Keratinocyte (primary cell): ENCODE measurements around the gene CLK4. TPM values are rescaled to one million over a fixed set of nuclear protein-coding genes. Genes with fewer than 3 reads are reported as not detected.

Experiments
- DNase-seq: peaks from one replicate; pipeline ENCODE4 v3.0.0-alpha.2; 2011; ENCODE audit warnings: low read depth, missing footprints, low spot score
- FAIRE-seq: peaks from 2 replicates; lab custom pipeline; 2011; peaks lifted over from hg19 to GRCh38; lab: Jason Lieb, UNC
- H2AFZ ChIP-seq: 2 replicates; pipeline ENCODE4 v1.6.0; 2012; ENCODE audit warnings: low read length, control low read depth, inconsistent platforms; ENCODE audit not compliant: control insufficient read depth
- H3K27ac ChIP-seq: 2 replicates; pipeline ENCODE4 v1.5.1; 2011; ENCODE audit warnings: low read length; ENCODE audit not compliant: control insufficient read depth, insufficient read depth
- H3K27me3 ChIP-seq: 3 replicates; pipeline ENCODE4 v1.6.0; 2011; ENCODE audit warnings: low read length; ENCODE audit not compliant: control insufficient read depth, insufficient read depth; ENCODE audit errors: extremely low read depth
- H3K36me3 ChIP-seq, 2 experiments: 2 replicates in 1 of 2; 3 replicates in 1 of 2; pipeline ENCODE4 v1.5.1; 2011; ENCODE audit warnings: low read length in 2 of 2, mild to moderate bottlenecking in 1 of 2; ENCODE audit not compliant: control insufficient read depth in 2 of 2, insufficient read depth in 2 of 2; ENCODE audit errors: extremely low read depth in 1 of 2
- H3K4me1 ChIP-seq: 3 replicates; pipeline ENCODE4 v1.5.1; 2011; ENCODE audit warnings: low read length; ENCODE audit not compliant: control insufficient read depth, insufficient read depth; ENCODE audit errors: extremely low read depth
- H3K4me2 ChIP-seq: 3 replicates; pipeline ENCODE4 v1.6.0; 2011; ENCODE audit warnings: low read depth, low read length; ENCODE audit not compliant: control insufficient read depth, insufficient read depth; ENCODE audit errors: extremely low read depth
- H3K4me3 ChIP-seq, 3 experiments: fragments of 200-600 bp in 1 of 3; sonication (generic) in 1 of 3; 2 replicates in 2 of 3; 3 replicates in 1 of 3; pipeline ENCODE4 v1.5.1; 2011 to 2016; ENCODE audit warnings: low read length in 3 of 3, mild to moderate bottlenecking in 3 of 3, control low read depth in 2 of 3, inconsistent platforms in 1 of 3, low read depth in 1 of 3, mixed read lengths in 1 of 3, mixed run types in 1 of 3, moderate library complexity in 1 of 3; ENCODE audit not compliant: control insufficient read depth in 2 of 3, insufficient read depth in 2 of 3; ENCODE audit errors: extremely low read depth in 1 of 3
- H3K79me2 ChIP-seq: 2 replicates; pipeline ENCODE4 v1.6.0; 2012; ENCODE audit warnings: low read length; ENCODE audit not compliant: control insufficient read depth, insufficient read depth
- H3K9ac ChIP-seq: 3 replicates; pipeline ENCODE4 v1.6.0; 2011; ENCODE audit warnings: low read length; ENCODE audit not compliant: control insufficient read depth, insufficient read depth; ENCODE audit errors: extremely low read depth
- H3K9me1 ChIP-seq: 3 replicates; pipeline ENCODE4 v1.6.0; 2011; ENCODE audit warnings: low read length; ENCODE audit not compliant: control insufficient read depth, insufficient read depth; ENCODE audit errors: extremely low read depth
- H3K9me3 ChIP-seq: 2 replicates; pipeline ENCODE4 v1.5.1; 2012; ENCODE audit warnings: low read depth, low read length; ENCODE audit not compliant: control insufficient read depth
- H4K20me1 ChIP-seq: 3 replicates; pipeline ENCODE4 v1.6.0; 2011; ENCODE audit warnings: low read length; ENCODE audit not compliant: control insufficient read depth, insufficient read depth; ENCODE audit errors: extremely low read depth
- EZH2 ChIP-seq: IDR thresholded peaks from one replicate; pipeline ENCODE4 v1.6.1; 2012; ENCODE audit warnings: inconsistent platforms, mild to moderate bottlenecking, low read length, moderate library complexity
- dilution Hi-C: fragments of 300-500 bp; cut with MboI; formaldehyde crosslinking; loops from one replicate; pipeline ENCODE4 v1.7.0; 2020; ENCODE audit warnings: low sequenced_read_pairs; ENCODE audit not compliant: extremely low pct_ligation_motif_present
- polyA plus RNA-seq, 5 experiments: library from polyadenylated mRNA; depleted of rRNA in 3 of 5; stranded (reverse) in 3 of 5; stranded (forward) in 1 of 5; unstranded in 1 of 5; fragments of >200 nt; gene quantifications; 1 replicate in 1 of 5; 2 replicates in 3 of 5; 3 replicates in 1 of 5; pipeline versions ENCODE4 v1.2.1 to v1.2.3, GENCODE V29; 2011 to 2012; ENCODE audit warnings: missing spikeins in 2 of 5, low read depth in 1 of 5, low replicate concordance in 1 of 5
- TF ChIP-seq, protein P1 (sequence below), 3 experiments: IDR thresholded peaks in 1 of 3; conservative IDR thresholded peaks in 1 of 3; optimal IDR thresholded peaks in 1 of 3; 2 replicates in 2 of 3; 3 replicates in 1 of 3; pipeline versions ENCODE3 to v1.5.1; 2011; ENCODE audit warnings: low read length in 3 of 3, mild to moderate bottlenecking in 3 of 3, moderate library complexity in 2 of 3, control low read depth in 1 of 3, inconsistent platforms in 1 of 3; ENCODE audit not compliant: insufficient read depth in 2 of 3; ENCODE audit errors: extremely low read depth in 1 of 3

CLK4 gene
- polyA plus RNA-seq, 1 donor (not counting 4 experiments of a cell fraction or from before 2014, with no cell fraction given), result 17.3 TPM

DNA sequence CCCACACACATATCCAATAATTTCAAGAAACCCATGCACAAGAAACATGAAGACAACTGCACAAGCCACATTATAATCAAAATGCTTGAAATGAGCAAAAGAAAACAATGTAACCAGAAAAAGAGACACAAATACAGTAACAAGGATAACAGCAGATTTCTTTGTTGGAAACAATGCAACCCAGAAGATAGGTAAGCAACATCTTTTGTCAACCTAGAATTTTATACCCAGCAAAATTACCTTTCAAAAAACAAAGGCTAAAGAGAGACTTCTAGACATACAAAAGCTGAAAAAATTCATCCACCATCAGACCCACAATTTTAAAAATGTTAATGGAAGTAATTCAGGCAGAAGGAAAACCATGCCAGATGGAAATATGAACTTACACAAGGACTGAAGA is 31.7 kb downstream of the CLK4 start:
- H2AFZ ChIP-seq, result no peak overlapping the region
- no peaks in the 10 kb centered on the region for H3K27me3 ChIP-seq
- DNase-seq (no peak), FAIRE-seq (no peak)
- peaks cover 17% of the 10 kb centered on the region for H3K4me1 ChIP-seq
- H3K9me1 ChIP-seq, result no peaks in the 10 kb centered on the region
- H3K27ac ChIP-seq, result no peak overlapping the region
- dilution Hi-C loops, result no loop called here
- no peak for TF ChIP-seq EZH2
- TF ChIP-seq, protein P1, sequence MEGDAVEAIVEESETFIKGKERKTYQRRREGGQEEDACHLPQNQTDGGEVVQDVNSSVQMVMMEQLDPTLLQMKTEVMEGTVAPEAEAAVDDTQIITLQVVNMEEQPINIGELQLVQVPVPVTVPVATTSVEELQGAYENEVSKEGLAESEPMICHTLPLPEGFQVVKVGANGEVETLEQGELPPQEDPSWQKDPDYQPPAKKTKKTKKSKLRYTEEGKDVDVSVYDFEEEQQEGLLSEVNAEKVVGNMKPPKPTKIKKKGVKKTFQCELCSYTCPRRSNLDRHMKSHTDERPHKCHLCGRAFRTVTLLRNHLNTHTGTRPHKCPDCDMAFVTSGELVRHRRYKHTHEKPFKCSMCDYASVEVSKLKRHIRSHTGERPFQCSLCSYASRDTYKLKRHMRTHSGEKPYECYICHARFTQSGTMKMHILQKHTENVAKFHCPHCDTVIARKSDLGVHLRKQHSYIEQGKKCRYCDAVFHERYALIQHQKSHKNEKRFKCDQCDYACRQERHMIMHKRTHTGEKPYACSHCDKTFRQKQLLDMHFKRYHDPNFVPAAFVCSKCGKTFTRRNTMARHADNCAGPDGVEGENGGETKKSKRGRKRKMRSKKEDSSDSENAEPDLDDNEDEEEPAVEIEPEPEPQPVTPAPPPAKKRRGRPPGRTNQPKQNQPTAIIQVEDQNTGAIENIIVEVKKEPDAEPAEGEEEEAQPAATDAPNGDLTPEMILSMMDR (optimal IDR thresholded peaks at IDR 0.05 in 1 of 3, IDR thresholded peaks at IDR 0.05 in 1 of 3, conservative IDR thresholded peaks at IDR 0.05 in 1 of 3; ENCODE audit: extremely low read depth in 1 of 3, insufficient read depth in 2 of 3, low read length in 3 of 3), result no peak
- no peaks in the 10 kb centered on the region for H3K9me3 ChIP-seq
- H3K36me3 ChIP-seq, result no peaks in the 10 kb centered on the region
- no peak overlapping the region for H3K9ac ChIP-seq
- no peak overlapping the region for H3K4me2 ChIP-seq
- no peaks in the 10 kb centered on the region for H4K20me1 ChIP-seq
- H3K4me3 ChIP-seq, result no peak overlapping the region
- H3K79me2 ChIP-seq, result no peaks in the 10 kb centered on the region

DNA sequence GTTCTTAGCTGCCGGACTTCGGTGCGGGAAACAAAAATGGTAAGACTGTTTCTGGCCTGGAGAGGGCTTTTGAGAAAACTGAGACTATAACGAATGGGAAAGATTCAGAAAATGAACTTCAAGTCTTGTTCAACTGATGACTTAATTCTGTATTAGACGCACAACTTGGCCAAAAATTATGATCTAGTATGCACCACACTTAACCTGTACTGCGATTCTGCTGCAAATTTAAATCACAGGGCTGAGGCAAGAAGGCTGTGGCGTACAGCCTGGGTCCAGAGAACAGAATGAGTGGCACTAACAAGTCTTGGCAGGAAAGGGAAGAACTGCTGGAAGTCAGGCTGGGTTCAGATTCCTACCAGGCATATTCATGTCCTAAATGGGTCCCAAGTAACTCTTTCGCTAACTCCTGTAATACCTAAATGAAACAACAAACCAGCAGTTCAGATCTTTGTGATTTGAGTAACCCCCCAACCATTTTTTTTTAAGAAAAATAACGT is 35.9 kb downstream of the CLK4 start:
- peak overlapping the region; percentile 37 for H3K9ac ChIP-seq
- H3K9me3 ChIP-seq, result no peaks in the 10 kb centered on the region
- no peaks in the 10 kb centered on the region for H3K9me1 ChIP-seq
- dilution Hi-C loops, result no loop called here
- H3K27me3 ChIP-seq, result peaks cover 24% of the 10 kb centered on the region
- H3K4me2 ChIP-seq, result peak overlapping the region; percentile 79
- peak overlapping the region; percentile 17 for H3K27ac ChIP-seq
- H3K4me1 ChIP-seq, result peaks cover 19% of the 10 kb centered on the region
- no peaks in the 10 kb centered on the region for H3K36me3 ChIP-seq
- peak overlapping the region; percentile 50 for H2AFZ ChIP-seq
- TF ChIP-seq, protein P1 (optimal IDR thresholded peaks at IDR 0.05 in 1 of 3, IDR thresholded peaks at IDR 0.05 in 1 of 3, conservative IDR thresholded peaks at IDR 0.05 in 1 of 3; ENCODE audit: extremely low read depth in 1 of 3, insufficient read depth in 2 of 3, low read length in 3 of 3), result no peak
- no peak for TF ChIP-seq EZH2
- no peaks in the 10 kb centered on the region for H4K20me1 ChIP-seq
- DNase-seq, result peak; percentile 38
- H3K4me3 ChIP-seq, result peak overlapping the region in 2 of 3 experiments; percentile 62 to 67
- no peaks in the 10 kb centered on the region for H3K79me2 ChIP-seq
- FAIRE-seq, result peak; percentile 93
